Activated naive CD8-positive, alpha-beta T cell treated with anti-CD3 and anti-CD28 coated beads, Interleukin-2, amount 10 ng/mL, durations not matched to agents 7 days and 5 days (primary cell): ENCODE results near the gene TMA7. TPM values are rescaled to one million over a fixed set of nuclear protein-coding genes. Genes with fewer than 3 reads are reported as not detected.
A peak's percentile ranks its signal among the peaks of the same experiment; 100 is the strongest.

Experiments used
- ATAC-seq: fragments of 150-1000 bp; cut with Tn5 transposase; one replicate; pipeline ENCODE4 v1.10.0; 2021; ENCODE audit warnings: low read depth, moderate library complexity
- POLR2A ChIA-PET: fragments of 350-600 bp; sonication (Branson Sonifier 250); formaldehyde crosslinking; loops from one replicate; lab custom pipeline; 2021; ENCODE audit warnings: antibody characterized with exemption; lab: Charles Lee
- DNase-seq: peaks from one replicate; pipeline ENCODE4 v3.0.0; 2021
- H3K27ac Mint-ChIP-seq: one replicate; pipeline ENCODE4 v1.8.0; 2022; ENCODE audit warnings: mild to moderate bottlenecking, mixed read lengths
- H3K27me3 Mint-ChIP-seq: one replicate; pipeline ENCODE4 v1.8.0; 2022; ENCODE audit warnings: mild to moderate bottlenecking, moderate library complexity, mixed read lengths
- H3K36me3 Mint-ChIP-seq: one replicate; pipeline ENCODE4 v1.8.0; 2021; ENCODE audit warnings: mild to moderate bottlenecking, mixed read lengths
- H3K4me1 Mint-ChIP-seq: one replicate; pipeline ENCODE4 v1.8.0; 2021; ENCODE audit warnings: mixed read lengths
- H3K4me3 Mint-ChIP-seq: one replicate; pipeline ENCODE4 v1.8.0; 2022; ENCODE audit warnings: mild to moderate bottlenecking, moderate library complexity, mixed read lengths
- H3K9me3 Mint-ChIP-seq: one replicate; pipeline ENCODE4 v1.8.0; 2021; ENCODE audit warnings: mixed read lengths
- total RNA-seq, 2 experiments: library from RNA; stranded (reverse); gene quantifications; one replicate each; pipeline ENCODE4 v1.2.3, GENCODE V29; 2021

TMA7 gene
- total RNA-seq, 2 experiments from 2014 or later = 260 to 263 TPM

DNA sequence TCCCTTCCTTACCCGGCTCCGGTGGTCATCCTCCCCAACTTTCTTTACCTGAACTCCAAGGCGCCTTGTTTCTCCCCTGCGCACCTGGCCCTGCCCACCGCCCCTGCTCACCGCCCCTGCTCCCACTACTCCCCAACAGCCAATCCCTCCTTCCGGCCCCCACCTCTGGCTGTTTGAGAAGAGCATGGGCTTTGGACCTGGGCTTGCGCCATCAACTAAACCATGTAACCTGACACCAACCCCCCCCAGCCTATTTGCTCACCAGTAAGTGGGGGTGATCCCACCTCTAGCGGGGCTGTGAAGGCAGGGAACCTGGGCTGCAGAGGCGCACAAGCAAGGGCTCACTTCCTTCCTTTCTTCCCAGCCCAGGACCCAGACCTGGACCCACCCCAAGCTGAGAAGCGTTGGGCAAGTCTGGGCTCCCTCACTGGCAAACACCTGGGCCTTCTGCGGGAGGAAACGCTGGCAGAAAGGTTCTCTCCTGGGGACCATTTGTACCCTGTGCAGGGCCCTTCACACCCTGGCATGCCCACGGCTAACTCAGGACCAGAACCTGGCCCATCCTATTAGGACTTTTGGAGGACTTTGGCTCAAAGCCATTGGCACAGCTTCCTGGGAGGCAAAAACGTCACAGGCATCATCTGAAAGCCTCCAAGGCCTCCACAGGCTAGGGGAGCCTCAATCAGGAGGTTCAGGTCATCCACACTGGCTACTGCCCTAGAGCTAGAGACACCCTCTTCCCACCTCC, 9.9 kb upstream of the TMA7 start, which contains the start of gene PLXNB1:
TSS of gene PLXNB1 (minus strand) at position 127 of the 748 bp plus-strand sequence. CDS start 5,475 bp downstream, outside the sequence.
- DNase-seq = no peak

DNA sequence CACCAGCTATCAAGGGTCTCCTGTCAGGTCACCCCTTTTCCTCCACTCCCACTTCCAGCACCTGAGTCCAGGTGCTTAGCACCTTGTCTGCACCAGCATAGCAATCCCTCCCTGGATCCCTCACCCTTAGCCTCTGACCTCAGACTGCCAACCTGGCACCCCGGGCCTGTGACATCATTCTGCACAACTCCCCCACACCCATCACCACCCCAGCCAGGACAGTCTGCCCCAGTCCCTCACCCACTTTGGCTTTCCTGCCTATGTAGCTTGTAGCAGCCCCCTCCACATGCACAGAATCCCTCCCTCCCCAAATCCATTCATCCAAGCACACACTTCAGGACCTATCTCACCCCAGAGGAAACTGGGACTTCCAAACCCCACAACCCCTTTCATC, 9.4 kb upstream of the TMA7 start:
- POLR2A ChIA-PET = interaction anchor here (0.9 kb wide), 1 partner anchor 9 kb away, joined by 3 read pairs; the partner anchor contains the start of genes CCDC51 and TMA7
- peak overlapping the region; percentile 13 for H3K27ac Mint-ChIP-seq
- H3K27me3 Mint-ChIP-seq = peaks cover 19% of the 10 kb centered on the region
- no peak overlapping the region for H3K4me3 Mint-ChIP-seq
- no peak for DNase-seq
- H3K36me3 Mint-ChIP-seq = peaks cover 3% of the 10 kb centered on the region
- H3K9me3 Mint-ChIP-seq = no peaks in the 10 kb centered on the region
- no peak for ATAC-seq
- H3K4me1 Mint-ChIP-seq = peaks cover 15% of the 10 kb centered on the region

More for the DNA sequence above, 9.9 kb upstream of the TMA7 start, which contains the start of gene PLXNB1:
- peaks cover 12% of the 10 kb centered on the region for H3K4me1 Mint-ChIP-seq
- H3K36me3 Mint-ChIP-seq = peaks cover 3% of the 10 kb centered on the region
- ATAC-seq = no peak
- peaks cover 19% of the 10 kb centered on the region for H3K27me3 Mint-ChIP-seq
- peak within 1 kb of the TSS; percentile 86 for H3K4me3 Mint-ChIP-seq
- POLR2A ChIA-PET = interaction anchor here (0.9 kb wide), 1 partner anchor 10 kb away, joined by 3 read pairs; the partner anchor contains the start of genes CCDC51 and TMA7
- peak within 1 kb of the TSS; percentile 63 for H3K27ac Mint-ChIP-seq
- H3K9me3 Mint-ChIP-seq = no peaks in the 10 kb centered on the region

DNA sequence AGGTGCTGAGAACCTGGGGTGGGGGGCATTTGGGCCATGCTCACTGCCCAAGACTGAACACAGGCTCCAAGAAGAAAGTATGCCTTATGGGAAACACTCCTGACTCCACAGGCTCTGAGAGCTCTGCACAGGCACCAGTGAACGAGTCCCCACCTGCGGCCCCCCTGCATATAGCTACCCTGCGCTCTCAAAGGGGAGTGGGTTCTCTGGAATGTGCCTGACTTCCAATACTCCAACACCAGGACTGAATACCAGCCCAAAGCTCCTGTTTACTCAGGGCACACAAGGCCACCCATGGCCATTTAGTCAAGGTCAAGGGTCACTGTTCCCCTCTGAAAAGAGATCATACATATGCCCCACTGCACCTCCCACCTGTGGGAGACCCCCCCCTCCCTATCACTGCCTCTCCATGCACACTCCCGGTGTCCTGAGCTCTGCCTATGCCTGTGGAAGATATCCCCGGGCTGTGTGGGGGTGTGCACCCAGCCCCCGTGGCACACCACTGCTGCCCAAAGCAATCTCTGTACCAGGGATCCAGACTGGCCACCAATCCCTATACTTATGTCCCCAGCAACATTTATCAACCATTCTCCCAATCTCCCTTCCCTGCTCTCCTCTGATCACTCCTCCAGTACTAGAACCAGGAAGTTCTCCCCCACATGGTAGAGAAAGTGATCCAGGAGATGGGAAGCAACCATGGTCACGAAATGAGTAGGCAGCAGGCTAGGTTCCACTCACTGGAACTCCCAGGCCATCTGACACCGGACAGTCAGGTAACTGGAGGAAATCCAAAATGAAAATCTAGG, 8.6 kb upstream of the TMA7 start:
- POLR2A ChIA-PET = no interaction called here
- ATAC-seq = no peak
- peak overlapping the region; percentile 13 for H3K27ac Mint-ChIP-seq

DNA sequence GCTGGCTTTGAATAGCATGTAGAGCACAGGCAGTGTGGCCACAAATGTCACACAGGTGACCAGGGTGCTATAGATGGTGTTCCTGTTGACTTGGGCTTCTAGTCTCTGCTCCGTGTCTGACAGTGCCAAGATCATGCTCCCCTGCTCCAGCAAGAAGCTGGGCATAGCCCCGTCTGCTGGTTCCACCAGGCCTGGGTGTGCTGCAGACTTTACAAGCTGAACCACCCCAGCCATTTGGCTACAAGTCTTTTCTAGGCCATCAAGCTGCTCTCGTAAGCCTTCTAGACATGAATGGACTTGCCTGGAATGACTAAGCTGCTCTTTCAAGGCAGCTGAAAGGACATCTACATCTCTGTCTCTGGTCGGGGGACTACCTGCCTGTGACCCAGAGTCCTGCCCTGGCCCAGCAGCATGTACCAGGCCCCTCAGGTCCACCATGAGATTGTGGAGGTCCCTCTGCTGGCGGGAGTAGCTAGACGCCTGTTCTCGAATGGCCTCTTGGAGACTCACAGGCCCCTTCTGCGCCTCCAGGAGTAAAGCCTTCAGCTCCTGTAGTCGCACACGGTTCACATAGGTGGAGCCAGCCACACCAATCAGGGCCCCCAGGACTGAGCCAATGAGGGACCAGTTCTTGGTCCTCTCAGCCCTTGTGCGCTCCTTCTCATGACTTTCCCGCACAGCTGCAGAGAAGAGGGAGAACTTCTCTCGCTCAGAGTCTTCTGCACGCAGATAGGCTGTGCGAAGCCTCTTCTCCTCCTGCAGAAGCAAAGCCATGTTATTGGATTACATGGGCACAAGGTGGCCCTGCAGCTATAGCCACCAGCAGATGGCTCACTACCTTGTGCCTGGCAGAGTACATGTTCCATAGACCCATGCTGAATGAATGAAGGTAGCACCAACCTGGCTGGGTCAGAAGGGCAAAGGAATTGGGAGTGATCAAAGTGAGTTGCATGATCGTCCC, 7.4 kb upstream of the TMA7 start:
- DNase-seq (no peak), ATAC-seq (no peak)
- Mint-ChIP-seq H3K9me3 (no peaks in the 10 kb centered on the region), H3K4me3 (no peak overlapping the region), H3K4me1 (peaks cover 17% of the 10 kb centered on the region), H3K27me3 (peaks cover 11% of the 10 kb centered on the region), H3K36me3 (peaks cover 3% of the 10 kb centered on the region), H3K27ac (no peak overlapping the region)
- POLR2A ChIA-PET = no interaction called here

More for the DNA sequence above, 8.6 kb upstream of the TMA7 start:
- Mint-ChIP-seq H3K9me3 (no peaks in the 10 kb centered on the region), H3K4me1 (peaks cover 15% of the 10 kb centered on the region), H3K27me3 (peaks cover 19% of the 10 kb centered on the region), H3K4me3 (peak overlapping the region; percentile 28), H3K36me3 (peaks cover 3% of the 10 kb centered on the region)
- no peak for DNase-seq

DNA sequence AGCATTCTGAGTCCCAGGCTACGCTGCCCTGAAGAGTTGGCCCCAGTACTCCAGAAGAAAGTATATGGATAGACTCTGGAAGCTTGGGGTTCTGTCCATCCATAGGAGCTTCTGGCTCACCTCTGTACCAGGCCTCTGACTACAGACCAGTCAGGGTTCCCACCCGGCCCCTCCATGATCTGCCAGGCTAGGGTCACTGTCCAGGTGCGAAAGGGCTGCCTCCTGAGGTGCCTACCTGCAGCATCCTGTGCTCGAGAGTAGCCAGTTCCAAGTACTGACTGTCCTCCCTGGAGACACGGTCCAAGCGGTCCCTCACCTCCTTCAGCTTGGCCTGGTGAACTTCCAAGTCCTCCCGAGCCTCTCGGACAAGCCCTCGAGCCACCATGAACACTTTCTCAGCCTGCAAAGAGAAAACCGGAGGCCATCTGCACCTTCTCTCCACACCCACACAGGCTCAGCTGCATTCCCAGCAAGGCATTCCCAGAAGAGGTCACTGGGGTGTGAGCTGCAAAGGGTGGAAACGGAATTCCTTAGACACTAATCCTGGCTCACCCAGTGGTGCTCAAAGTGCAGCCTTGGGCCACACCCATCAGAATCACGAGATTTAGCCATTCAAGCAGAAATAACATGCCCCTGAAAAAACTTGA, 6.5 kb upstream of the TMA7 start:
- ATAC-seq (no peak), DNase-seq (no peak)
- Mint-ChIP-seq H3K36me3 (peaks cover 3% of the 10 kb centered on the region), H3K9me3 (no peaks in the 10 kb centered on the region), H3K4me3 (no peak overlapping the region), H3K4me1 (peaks cover 24% of the 10 kb centered on the region), H3K27me3 (peaks cover 2% of the 10 kb centered on the region), H3K27ac (no peak overlapping the region)
- POLR2A ChIA-PET = no interaction called here

DNA sequence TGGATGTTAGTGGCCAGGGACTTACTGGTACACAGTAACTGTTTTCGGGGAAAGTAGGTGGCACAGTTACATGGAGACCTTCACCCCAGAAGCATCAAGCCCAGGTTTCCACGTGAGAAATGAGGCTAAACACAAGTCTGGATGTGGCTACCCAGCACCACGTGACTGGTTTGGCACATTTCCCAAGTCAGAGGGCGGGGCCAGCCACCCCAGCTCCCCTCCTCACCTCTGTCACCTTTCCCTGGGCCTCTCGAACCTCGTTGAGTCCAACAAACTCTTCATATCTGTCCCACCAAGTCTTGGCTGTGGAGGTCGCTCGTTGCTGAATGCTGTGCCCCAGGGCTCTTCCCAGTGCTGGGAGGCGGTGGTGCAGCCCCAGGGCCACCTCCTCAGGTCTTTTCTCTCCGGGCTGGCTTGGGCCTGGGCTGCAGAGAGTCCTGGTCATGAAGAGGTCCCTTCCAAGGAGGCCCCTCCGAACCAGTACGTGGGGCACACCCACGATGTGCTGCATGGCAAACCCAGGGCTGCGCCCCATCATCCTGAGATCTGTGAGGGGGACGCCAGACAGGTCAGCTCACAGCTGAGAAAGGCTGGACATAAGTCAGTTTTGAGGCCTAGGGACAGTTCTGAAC, 5.3 kb upstream of the TMA7 start:
- Mint-ChIP-seq H3K9me3 (no peaks in the 10 kb centered on the region), H3K4me3 (no peak overlapping the region), H3K27ac (no peak overlapping the region), H3K4me1 (peaks cover 30% of the 10 kb centered on the region), H3K27me3 (peaks cover 2% of the 10 kb centered on the region), H3K36me3 (peaks cover 3% of the 10 kb centered on the region)
- DNase-seq = peak; percentile 31
- no peak for ATAC-seq
- POLR2A ChIA-PET = no interaction called here

DNA sequence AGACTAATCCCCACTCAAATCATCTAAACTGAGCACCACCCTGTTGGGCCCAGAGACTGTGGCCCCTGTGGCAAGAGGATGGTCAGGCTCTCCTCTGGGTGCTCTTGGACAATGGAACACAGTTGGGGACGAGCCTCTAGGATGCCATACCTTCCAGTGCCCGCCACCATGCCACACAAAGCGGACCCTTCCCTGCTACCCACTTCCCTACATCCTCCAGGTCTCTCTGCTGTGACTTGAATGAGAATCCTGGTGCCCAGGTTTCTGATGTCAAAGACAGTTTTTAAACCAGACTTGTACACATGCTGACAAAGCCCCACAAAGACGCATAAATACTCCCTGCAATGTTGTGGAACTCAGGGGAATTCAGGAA, 4.8 kb upstream of the TMA7 start:
- H3K4me1 Mint-ChIP-seq = peaks cover 30% of the 10 kb centered on the region
- H3K9me3 Mint-ChIP-seq = no peaks in the 10 kb centered on the region

DNA sequence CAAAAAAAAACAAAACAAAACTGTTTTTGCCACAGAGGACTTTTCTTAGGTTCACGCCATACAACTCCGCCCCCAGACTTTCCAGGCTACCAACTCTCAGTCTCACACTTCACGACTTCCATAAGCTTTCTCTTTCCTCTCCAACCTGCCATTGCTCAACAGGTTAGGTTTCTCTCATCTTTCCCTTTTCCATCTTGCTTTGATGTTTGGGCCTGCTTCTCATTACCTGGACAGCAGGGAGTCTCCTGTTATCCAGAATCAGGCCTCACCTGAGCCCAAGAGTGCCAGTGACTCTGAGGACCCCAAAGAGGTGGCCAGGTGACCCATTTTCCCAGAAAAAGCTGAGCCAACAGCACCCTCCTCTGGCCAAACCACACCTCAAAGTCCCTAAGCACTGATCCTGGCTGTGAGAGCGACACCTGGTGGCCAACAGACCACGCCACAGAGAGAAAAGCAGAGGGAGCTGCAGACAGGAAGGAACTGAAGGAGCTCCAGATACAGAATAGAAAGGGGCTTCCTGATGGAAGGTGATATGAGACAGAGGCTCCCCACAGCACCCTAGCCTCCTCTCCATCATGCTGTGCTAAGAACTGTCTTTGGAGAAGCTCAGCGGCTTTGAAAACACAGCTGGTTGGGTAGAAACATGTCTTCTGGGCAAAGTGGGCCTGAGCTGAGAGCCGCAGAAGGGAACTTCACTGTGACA, 4.1 kb upstream of the TMA7 start:
- peaks cover 30% of the 10 kb centered on the region for H3K4me1 Mint-ChIP-seq
- POLR2A ChIA-PET = interaction anchor here (0.6 to 1.8 kb wide), 11 partner anchors 10 to 199 kb away, joined by 3 to 9 read pairs (median 4); partner anchors contain the start of genes ATRIP, SLC26A6 and ZNF589
- peaks cover 9% of the 10 kb centered on the region for H3K36me3 Mint-ChIP-seq
- ATAC-seq = peak; percentile 31
- H3K27me3 Mint-ChIP-seq = no peaks in the 10 kb centered on the region
- H3K9me3 Mint-ChIP-seq = no peaks in the 10 kb centered on the region
- H3K27ac Mint-ChIP-seq = no peak overlapping the region
- peak; percentile 84 for DNase-seq
- no peak overlapping the region for H3K4me3 Mint-ChIP-seq

More for the DNA sequence above, 4.8 kb upstream of the TMA7 start:
- Mint-ChIP-seq H3K27me3 (no peaks in the 10 kb centered on the region), H3K4me3 (no peak overlapping the region), H3K36me3 (peaks cover 5% of the 10 kb centered on the region), H3K27ac (no peak overlapping the region)
- ATAC-seq (no peak), DNase-seq (peak; percentile 22)
- POLR2A ChIA-PET = interaction anchor here (1.2 to 1.8 kb wide), 8 partner anchors 10 to 200 kb away, joined by 3 to 9 read pairs (median 4); partner anchors contain the start of genes ATRIP, SLC26A6 and ZNF589

DNA sequence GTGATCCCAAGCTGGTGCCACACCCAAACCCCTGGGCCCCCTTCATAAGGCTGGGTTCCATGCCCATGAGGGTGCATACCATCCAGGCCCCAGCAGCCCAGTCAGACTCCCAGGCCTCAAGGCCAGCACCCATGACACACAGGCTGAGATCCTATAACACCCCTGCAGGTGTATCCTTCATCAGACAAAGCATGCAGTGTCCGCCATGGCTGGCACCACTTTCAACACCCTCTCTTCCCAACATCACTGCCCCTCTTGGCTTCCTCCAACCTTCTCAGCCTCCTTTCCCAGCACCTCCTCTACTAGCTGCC, 3.6 kb upstream of the TMA7 start:
- H3K36me3 Mint-ChIP-seq = peaks cover 11% of the 10 kb centered on the region
- no peaks in the 10 kb centered on the region for H3K9me3 Mint-ChIP-seq
- POLR2A ChIA-PET = interaction anchor here (1.0 to 1.8 kb wide), 10 partner anchors 9 to 199 kb away, joined by 3 to 9 read pairs (median 4); partner anchors contain the start of genes ATRIP, SLC26A6 and ZNF589
- H3K27me3 Mint-ChIP-seq = no peaks in the 10 kb centered on the region
- H3K27ac Mint-ChIP-seq = no peak overlapping the region
- H3K4me3 Mint-ChIP-seq = no peak overlapping the region
- H3K4me1 Mint-ChIP-seq = peaks cover 32% of the 10 kb centered on the region
- no peak for ATAC-seq
- DNase-seq = no peak

DNA sequence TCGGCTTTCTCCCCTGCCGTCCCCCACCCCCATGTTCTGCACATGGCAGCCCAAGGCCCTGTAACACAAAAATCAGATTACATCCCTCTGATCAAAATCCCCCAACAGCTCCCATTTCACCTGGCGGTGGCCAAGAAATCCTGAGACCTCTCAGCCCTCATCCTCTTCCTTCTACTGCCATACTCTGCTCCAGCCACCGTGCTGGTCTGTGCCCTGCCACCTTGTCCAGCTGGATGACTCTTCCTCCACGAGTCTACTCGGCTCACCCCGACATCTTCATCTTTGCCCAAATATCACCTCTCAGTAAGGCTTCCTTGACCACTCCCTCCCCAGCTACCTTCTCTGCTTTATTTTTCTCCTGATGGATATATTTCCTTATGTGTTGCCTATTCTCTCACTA, 3.2 kb upstream of the TMA7 start:
- Mint-ChIP-seq H3K4me1 (peaks cover 34% of the 10 kb centered on the region), H3K27ac (no peak overlapping the region), H3K27me3 (no peaks in the 10 kb centered on the region), H3K36me3 (peaks cover 10% of the 10 kb centered on the region), H3K4me3 (no peak overlapping the region), H3K9me3 (no peaks in the 10 kb centered on the region)
- ATAC-seq (no peak), DNase-seq (peak; percentile 24)
- POLR2A ChIA-PET = interaction anchor here (1.5 to 1.8 kb wide), 4 partner anchors 10 to 198 kb away, joined by 4 to 9 read pairs (median 6); partner anchors contain the start of genes ATRIP and SLC26A6

DNA sequence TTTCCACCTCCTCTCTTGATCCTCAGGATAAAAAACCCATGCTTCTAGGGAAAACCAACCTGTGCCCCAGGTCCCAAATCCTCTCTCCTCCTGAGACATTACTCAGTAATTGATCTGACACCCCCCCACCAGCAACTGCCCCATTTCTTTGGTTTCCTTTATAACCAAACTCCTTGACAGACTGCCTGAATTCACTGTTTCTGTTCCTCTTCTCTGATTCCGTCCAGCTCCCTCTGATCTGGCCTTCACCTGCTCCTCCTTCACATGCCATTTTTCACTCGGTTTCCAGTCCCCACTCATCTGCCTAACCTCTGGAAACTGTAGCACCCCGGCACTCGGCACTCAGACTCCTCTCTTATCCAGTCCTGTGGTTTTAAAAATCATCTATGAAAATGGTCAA, 2.2 kb upstream of the TMA7 start:
- no peak for ATAC-seq
- Mint-ChIP-seq H3K4me1 (peaks cover 40% of the 10 kb centered on the region), H3K27me3 (no peaks in the 10 kb centered on the region), H3K9me3 (no peaks in the 10 kb centered on the region), H3K4me3 (no peak overlapping the region), H3K27ac (peak overlapping the region; percentile 55), H3K36me3 (peaks cover 10% of the 10 kb centered on the region)
- POLR2A ChIA-PET = no interaction called here
- peak; percentile 2 for DNase-seq
